Measurements from ENCODE around the gene CDC14B. TPM values are rescaled to one million over a fixed set of nuclear protein-coding genes. Genes with fewer than 3 reads are reported as not detected.
"Not testable (repeated sequence)": the region's sequence is repeated elsewhere in the genome, so short reads cannot be mapped to it uniquely, and the experiment has no call there.

Gene CDC14B
- polyA plus RNA-seq, 2 donors = 1.8 to 2.1 TPM

GRCh38 chr9:96510258-96510657, 109.4 kb downstream of the CDC14B start:
- H3K9me3 ChIP-seq (ENCODE audit: control insufficient read depth in 2 of 2, insufficient read depth in 1 of 2, low read depth in 1 of 2, low read length in 1 of 2) = no peaks in the 10 kb centered on the region
- 79 to 86% methylated on average over 4 of the region's 4 CpGs for WGBS, 2 donors

GRCh38 chr9:96509848-96510247, 109.8 kb downstream of the CDC14B start:
- Histone ChIP-seq H3K9me3 (ENCODE audit: control insufficient read depth in 2 of 2, insufficient read depth in 1 of 2, low read depth in 1 of 2, low read length in 1 of 2) (no peaks in the 10 kb centered on the region), H3K4me1 (ENCODE audit: control insufficient read depth in 2 of 2, insufficient read depth in 2 of 2, low read length in 1 of 2) (no peaks in the 10 kb centered on the region), H3K27me3 (ENCODE audit: control insufficient read depth in 1 of 2, insufficient read depth in 2 of 2, low read length in 2 of 2) (no peaks in the 10 kb centered on the region), H3K27ac (ENCODE audit: low read depth in 2 of 2, low read length in 1 of 2) (no peak overlapping the region), H3K36me3 (ENCODE audit: control insufficient read depth in 2 of 2, insufficient read depth in 2 of 2, low read length in 1 of 2) (no peaks in the 10 kb centered on the region), H3K4me3 (ENCODE audit: low read depth in 1 of 2, low read length in 2 of 2) (no peak overlapping the region)
- 65 to 81% methylated on average over 2 of the region's 2 CpGs for WGBS, 2 donors

More at GRCh38 chr9:96510258-96510657, 109.4 kb downstream of the CDC14B start:
- Histone ChIP-seq H3K4me1 (ENCODE audit: control insufficient read depth in 2 of 2, insufficient read depth in 2 of 2, low read length in 1 of 2) (no peaks in the 10 kb centered on the region), H3K36me3 (ENCODE audit: control insufficient read depth in 2 of 2, insufficient read depth in 2 of 2, low read length in 1 of 2) (no peaks in the 10 kb centered on the region), H3K27ac (ENCODE audit: low read depth in 2 of 2, low read length in 1 of 2) (no peak overlapping the region), H3K27me3 (ENCODE audit: control insufficient read depth in 1 of 2, insufficient read depth in 2 of 2, low read length in 2 of 2) (no peaks in the 10 kb centered on the region), H3K4me3 (ENCODE audit: low read depth in 1 of 2, low read length in 2 of 2) (no peak overlapping the region)

GRCh38 chr9:96509026-96509425, 110.6 kb downstream of the CDC14B start:
- no peak overlapping the region for H3K4me3 ChIP-seq (ENCODE audit: low read depth in 1 of 2, low read length in 2 of 2)
- no peaks in the 10 kb centered on the region for H3K36me3 ChIP-seq (ENCODE audit: control insufficient read depth in 2 of 2, insufficient read depth in 2 of 2, low read length in 1 of 2)
- no peaks in the 10 kb centered on the region for H3K27me3 ChIP-seq (ENCODE audit: control insufficient read depth in 1 of 2, insufficient read depth in 2 of 2, low read length in 2 of 2)
- H3K27ac ChIP-seq (ENCODE audit: low read depth in 2 of 2, low read length in 1 of 2) = no peak overlapping the region
- 91 to 92% methylated on average over 5 of the region's 5 CpGs for WGBS, 2 donors
- no peaks in the 10 kb centered on the region for H3K4me1 ChIP-seq (ENCODE audit: control insufficient read depth in 2 of 2, insufficient read depth in 2 of 2, low read length in 1 of 2)
- no peaks in the 10 kb centered on the region for H3K9me3 ChIP-seq (ENCODE audit: control insufficient read depth in 2 of 2, insufficient read depth in 1 of 2, low read depth in 1 of 2, low read length in 1 of 2)

GRCh38 chr9:96508227-96508940, 111.3 kb downstream of the CDC14B start:
- no peaks in the 10 kb centered on the region for H3K4me1 ChIP-seq (ENCODE audit: control insufficient read depth in 2 of 2, insufficient read depth in 2 of 2, low read length in 1 of 2)
- no peaks in the 10 kb centered on the region for H3K36me3 ChIP-seq (ENCODE audit: control insufficient read depth in 2 of 2, insufficient read depth in 2 of 2, low read length in 1 of 2)
- no peak overlapping the region for H3K4me3 ChIP-seq (ENCODE audit: low read depth in 1 of 2, low read length in 2 of 2)
- no peaks in the 10 kb centered on the region for H3K27me3 ChIP-seq (ENCODE audit: control insufficient read depth in 1 of 2, insufficient read depth in 2 of 2, low read length in 2 of 2)
- no peaks in the 10 kb centered on the region for H3K9me3 ChIP-seq (ENCODE audit: control insufficient read depth in 2 of 2, insufficient read depth in 1 of 2, low read depth in 1 of 2, low read length in 1 of 2)
- 85 to 88% methylated on average over 14 of the region's 14 CpGs for WGBS, 2 donors
- H3K27ac ChIP-seq (ENCODE audit: low read depth in 2 of 2, low read length in 1 of 2) = no peak overlapping the region

- no peaks in the 10 kb centered on the region for H3K27me3 ChIP-seq (ENCODE audit: control insufficient read depth in 1 of 2, insufficient read depth in 2 of 2, low read length in 2 of 2)
- H3K4me3 ChIP-seq (ENCODE audit: low read depth in 1 of 2, low read length in 2 of 2) = no peak overlapping the region
- H3K9me3 ChIP-seq (ENCODE audit: control insufficient read depth in 2 of 2, insufficient read depth in 1 of 2, low read depth in 1 of 2, low read length in 1 of 2) = no peaks in the 10 kb centered on the region
- no peaks in the 10 kb centered on the region for H3K4me1 ChIP-seq (ENCODE audit: control insufficient read depth in 2 of 2, insufficient read depth in 2 of 2, low read length in 1 of 2)
- 86 to 88% methylated on average over 13 of the region's 13 CpGs for WGBS, 2 donors
- no peaks in the 10 kb centered on the region for H3K36me3 ChIP-seq (ENCODE audit: control insufficient read depth in 2 of 2, insufficient read depth in 2 of 2, low read length in 1 of 2)
- H3K27ac ChIP-seq (ENCODE audit: low read depth in 2 of 2, low read length in 1 of 2) = no peak overlapping the region
These were observed 114.2 kb downstream of the CDC14B start for GRCh38 chr9:96505316-96505991.

- H3K4me3 ChIP-seq (ENCODE audit: low read depth in 1 of 2, low read length in 2 of 2) = no peak overlapping the region
- no peaks in the 10 kb centered on the region for H3K9me3 ChIP-seq (ENCODE audit: control insufficient read depth in 2 of 2, insufficient read depth in 1 of 2, low read depth in 1 of 2, low read length in 1 of 2)
- 92 to 94% methylated on average over 11 of the region's 11 CpGs for whole genome bisulfite sequencing, 2 donors
- no peaks in the 10 kb centered on the region for H3K4me1 ChIP-seq (ENCODE audit: control insufficient read depth in 2 of 2, insufficient read depth in 2 of 2, low read length in 1 of 2)
- no peaks in the 10 kb centered on the region for H3K27me3 ChIP-seq (ENCODE audit: control insufficient read depth in 1 of 2, insufficient read depth in 2 of 2, low read length in 2 of 2)
- H3K36me3 ChIP-seq (ENCODE audit: control insufficient read depth in 2 of 2, insufficient read depth in 2 of 2, low read length in 1 of 2) = no peaks in the 10 kb centered on the region
- H3K27ac ChIP-seq (ENCODE audit: low read depth in 2 of 2, low read length in 1 of 2) = no peak overlapping the region
These were observed 115.7 kb downstream of the CDC14B start for GRCh38 chr9:96503918-96504317.

- H3K4me1 ChIP-seq (ENCODE audit: control insufficient read depth in 2 of 2, insufficient read depth in 2 of 2, low read length in 1 of 2); H3K27me3 ChIP-seq (ENCODE audit: control insufficient read depth in 1 of 2, insufficient read depth in 2 of 2, low read length in 2 of 2); H3K4me3 ChIP-seq (ENCODE audit: low read depth in 1 of 2, low read length in 2 of 2); H3K36me3 ChIP-seq (ENCODE audit: control insufficient read depth in 2 of 2, insufficient read depth in 2 of 2, low read length in 1 of 2); H3K27ac ChIP-seq (ENCODE audit: low read depth in 2 of 2, low read length in 1 of 2); H3K9me3 ChIP-seq (ENCODE audit: control insufficient read depth in 2 of 2, insufficient read depth in 1 of 2, low read depth in 1 of 2, low read length in 1 of 2): not testable (repeated sequence)
These were observed 116.3 kb downstream of the CDC14B start for GRCh38 chr9:96503374-96503748.

- no peak overlapping the region for H3K27ac ChIP-seq (ENCODE audit: low read depth in 2 of 2, low read length in 1 of 2)
- no peaks in the 10 kb centered on the region for H3K4me1 ChIP-seq (ENCODE audit: control insufficient read depth in 2 of 2, insufficient read depth in 2 of 2, low read length in 1 of 2)
- no peaks in the 10 kb centered on the region for H3K9me3 ChIP-seq (ENCODE audit: control insufficient read depth in 2 of 2, insufficient read depth in 1 of 2, low read depth in 1 of 2, low read length in 1 of 2)
- 80 to 86% methylated on average over 6 of the region's 6 CpGs for WGBS, 2 donors
- no peaks in the 10 kb centered on the region for H3K36me3 ChIP-seq (ENCODE audit: control insufficient read depth in 2 of 2, insufficient read depth in 2 of 2, low read length in 1 of 2)
- no peak overlapping the region for H3K4me3 ChIP-seq (ENCODE audit: low read depth in 1 of 2, low read length in 2 of 2)
- H3K27me3 ChIP-seq (ENCODE audit: control insufficient read depth in 1 of 2, insufficient read depth in 2 of 2, low read length in 2 of 2) = no peaks in the 10 kb centered on the region
These were observed 116.9 kb downstream of the CDC14B start for GRCh38 chr9:96502539-96503373.

- Histone ChIP-seq H3K36me3 (ENCODE audit: control insufficient read depth in 2 of 2, insufficient read depth in 2 of 2, low read length in 1 of 2) (no peaks in the 10 kb centered on the region), H3K27me3 (ENCODE audit: control insufficient read depth in 1 of 2, insufficient read depth in 2 of 2, low read length in 2 of 2) (no peaks in the 10 kb centered on the region), H3K9me3 (ENCODE audit: control insufficient read depth in 2 of 2, insufficient read depth in 1 of 2, low read depth in 1 of 2, low read length in 1 of 2) (no peaks in the 10 kb centered on the region), H3K4me3 (ENCODE audit: low read depth in 1 of 2, low read length in 2 of 2) (no peak overlapping the region), H3K4me1 (ENCODE audit: control insufficient read depth in 2 of 2, insufficient read depth in 2 of 2, low read length in 1 of 2) (no peaks in the 10 kb centered on the region), H3K27ac (ENCODE audit: low read depth in 2 of 2, low read length in 1 of 2) (peak overlapping the region in 1 of 2 donors; percentile 16)
- WGBS, 2 donors = 90 to 93% methylated on average over 15 of the region's 15 CpGs
These were observed 117.8 kb downstream of the CDC14B start for GRCh38 chr9:96501633-96502538.

Measured in esophagus (tissue), 2 donors.